Subcutaneous adipose tissue (tissue), 4 donors: ENCODE data around the gene PTPRN2. TPM values are rescaled to one million over a fixed set of nuclear protein-coding genes. Genes with fewer than 3 reads are reported as not detected.

ENCODE experiments used
- CTCF ChIP-seq: fragments of 450-650 bp; IDR thresholded peaks from one replicate; pipeline ENCODE4 v1.5.1; 2016; ENCODE audit warnings: low read depth, mild to moderate bottlenecking, control low read depth, antibody characterized with exemption, moderate library complexity
- total RNA-seq, 4 donors: library from RNA; depleted of rRNA; stranded (reverse); fragments of >200 nt; gene quantifications; one replicate each; pipeline ENCODE4 v1.1.0, GENCODE V29; 2016

Gene PTPRN2
- total RNA-seq, 4 donors from 2014 or later = 2.0 to 4.6 (median 3.7) TPM

GRCh38 chr7:157676456-157677255, 911.0 kb downstream of the PTPRN2 start:
- TF ChIP-seq CTCF = no peak

GRCh38 chr7:157676001-157676400, 911.6 kb downstream of the PTPRN2 start:
- no peak for TF ChIP-seq CTCF

GRCh38 chr7:157675427-157675927, 912.1 kb downstream of the PTPRN2 start:
- TF ChIP-seq CTCF = no peak

GRCh38 chr7:157674715-157675426, 912.8 kb downstream of the PTPRN2 start:
- no peak for TF ChIP-seq CTCF

- no peak for TF ChIP-seq CTCF
Measured at GRCh38 chr7:157674027-157674714, 913.5 kb downstream of the PTPRN2 start.

- TF ChIP-seq CTCF = no peak
Measured at GRCh38 chr7:157673573-157673972, 914.0 kb downstream of the PTPRN2 start.
